ENCODE data around the gene ATP6V0D1.

- TF ChIP-seq, protein P1, sequence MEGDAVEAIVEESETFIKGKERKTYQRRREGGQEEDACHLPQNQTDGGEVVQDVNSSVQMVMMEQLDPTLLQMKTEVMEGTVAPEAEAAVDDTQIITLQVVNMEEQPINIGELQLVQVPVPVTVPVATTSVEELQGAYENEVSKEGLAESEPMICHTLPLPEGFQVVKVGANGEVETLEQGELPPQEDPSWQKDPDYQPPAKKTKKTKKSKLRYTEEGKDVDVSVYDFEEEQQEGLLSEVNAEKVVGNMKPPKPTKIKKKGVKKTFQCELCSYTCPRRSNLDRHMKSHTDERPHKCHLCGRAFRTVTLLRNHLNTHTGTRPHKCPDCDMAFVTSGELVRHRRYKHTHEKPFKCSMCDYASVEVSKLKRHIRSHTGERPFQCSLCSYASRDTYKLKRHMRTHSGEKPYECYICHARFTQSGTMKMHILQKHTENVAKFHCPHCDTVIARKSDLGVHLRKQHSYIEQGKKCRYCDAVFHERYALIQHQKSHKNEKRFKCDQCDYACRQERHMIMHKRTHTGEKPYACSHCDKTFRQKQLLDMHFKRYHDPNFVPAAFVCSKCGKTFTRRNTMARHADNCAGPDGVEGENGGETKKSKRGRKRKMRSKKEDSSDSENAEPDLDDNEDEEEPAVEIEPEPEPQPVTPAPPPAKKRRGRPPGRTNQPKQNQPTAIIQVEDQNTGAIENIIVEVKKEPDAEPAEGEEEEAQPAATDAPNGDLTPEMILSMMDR (conservative IDR thresholded peaks at IDR 0.05): no peak
- no peak for TF ChIP-seq ZFX (IDR thresholded peaks at IDR 0.05)
These were observed 92.8 kb downstream of the ATP6V0D1 start for GRCh38 chr16:67388191-67388590.
